ENCODE results near the gene AGTR1.
"Not testable (repeated sequence)": the region's sequence is repeated elsewhere in the genome, so short reads cannot be mapped to it uniquely, and the experiment has no call there.

AGTR1 gene

GRCh38 chr3:148737104-148737530 is 39.4 kb downstream of the AGTR1 start:
- H3K27me3 ChIP-seq (ENCODE audit: control insufficient read depth in 1 of 2, insufficient read depth in 2 of 2, low read length in 2 of 2): no peaks in the 10 kb centered on the region
- no peaks in the 10 kb centered on the region for H3K36me3 ChIP-seq (ENCODE audit: control insufficient read depth in 1 of 2, insufficient read depth in 2 of 2, low read length in 2 of 2)
- no peaks in the 10 kb centered on the region for H3K4me1 ChIP-seq (ENCODE audit: control insufficient read depth in 1 of 2, insufficient read depth in 2 of 2, low read length in 2 of 2)
- H3K9ac ChIP-seq (ENCODE audit: low read depth in 1 of 2, low read length in 2 of 2): no peak overlapping the region
- no peak overlapping the region for H3K27ac ChIP-seq (ENCODE audit: low read depth, low read length)
- H3K4me3 ChIP-seq (ENCODE audit: low read depth in 1 of 2, low read length in 2 of 2): no peak overlapping the region
- H3K9me3 ChIP-seq (ENCODE audit: control insufficient read depth in 1 of 2, low read length in 2 of 2): no peaks in the 10 kb centered on the region

GRCh38 chr3:148739720-148740119 is 42.0 kb downstream of the AGTR1 start:
- no peak overlapping the region for H3K9ac ChIP-seq (ENCODE audit: low read depth in 1 of 2, low read length in 2 of 2)
- no peaks in the 10 kb centered on the region for H3K9me3 ChIP-seq (ENCODE audit: control insufficient read depth in 1 of 2, low read length in 2 of 2)
- H3K36me3 ChIP-seq (ENCODE audit: control insufficient read depth in 1 of 2, insufficient read depth in 2 of 2, low read length in 2 of 2): no peaks in the 10 kb centered on the region
- H3K27me3 ChIP-seq (ENCODE audit: control insufficient read depth in 1 of 2, insufficient read depth in 2 of 2, low read length in 2 of 2): no peaks in the 10 kb centered on the region
- no peaks in the 10 kb centered on the region for H3K4me1 ChIP-seq (ENCODE audit: control insufficient read depth in 1 of 2, insufficient read depth in 2 of 2, low read length in 2 of 2)
- H3K4me3 ChIP-seq (ENCODE audit: low read depth in 1 of 2, low read length in 2 of 2): no peak overlapping the region
- H3K27ac ChIP-seq (ENCODE audit: low read depth, low read length): no peak overlapping the region

GRCh38 chr3:148740291-148740690 is 42.6 kb downstream of the AGTR1 start:
- Histone ChIP-seq H3K27ac (ENCODE audit: low read depth, low read length) (no peak overlapping the region), H3K9me3 (ENCODE audit: control insufficient read depth in 1 of 2, low read length in 2 of 2) (no peaks in the 10 kb centered on the region), H3K4me3 (ENCODE audit: low read depth in 1 of 2, low read length in 2 of 2) (no peak overlapping the region), H3K9ac (ENCODE audit: low read depth in 1 of 2, low read length in 2 of 2) (no peak overlapping the region), H3K36me3 (ENCODE audit: control insufficient read depth in 1 of 2, insufficient read depth in 2 of 2, low read length in 2 of 2) (no peaks in the 10 kb centered on the region), H3K27me3 (ENCODE audit: control insufficient read depth in 1 of 2, insufficient read depth in 2 of 2, low read length in 2 of 2) (no peaks in the 10 kb centered on the region), H3K4me1 (ENCODE audit: control insufficient read depth in 1 of 2, insufficient read depth in 2 of 2, low read length in 2 of 2) (no peaks in the 10 kb centered on the region)

- Histone ChIP-seq H3K27me3 (ENCODE audit: control insufficient read depth in 1 of 2, insufficient read depth in 2 of 2, low read length in 2 of 2) (no peaks in the 10 kb centered on the region), H3K27ac (ENCODE audit: low read depth, low read length) (no peak overlapping the region), H3K9ac (ENCODE audit: low read depth in 1 of 2, low read length in 2 of 2) (no peak overlapping the region), H3K36me3 (ENCODE audit: control insufficient read depth in 1 of 2, insufficient read depth in 2 of 2, low read length in 2 of 2) (no peaks in the 10 kb centered on the region), H3K4me3 (ENCODE audit: low read depth in 1 of 2, low read length in 2 of 2) (no peak overlapping the region), H3K9me3 (ENCODE audit: control insufficient read depth in 1 of 2, low read length in 2 of 2) (no peaks in the 10 kb centered on the region), H3K4me1 (ENCODE audit: control insufficient read depth in 1 of 2, insufficient read depth in 2 of 2, low read length in 2 of 2) (no peaks in the 10 kb centered on the region)
Measured at GRCh38 chr3:148741219-148741618, 43.5 kb downstream of the AGTR1 start.

- no peaks in the 10 kb centered on the region for H3K36me3 ChIP-seq (ENCODE audit: control insufficient read depth in 1 of 2, insufficient read depth in 2 of 2, low read length in 2 of 2)
- no peak overlapping the region for H3K4me3 ChIP-seq (ENCODE audit: low read depth in 1 of 2, low read length in 2 of 2)
- no peaks in the 10 kb centered on the region for H3K27me3 ChIP-seq (ENCODE audit: control insufficient read depth in 1 of 2, insufficient read depth in 2 of 2, low read length in 2 of 2)
- H3K9me3 ChIP-seq (ENCODE audit: control insufficient read depth in 1 of 2, low read length in 2 of 2): no peaks in the 10 kb centered on the region
- no peak overlapping the region for H3K27ac ChIP-seq (ENCODE audit: low read depth, low read length)
- no peak overlapping the region for H3K9ac ChIP-seq (ENCODE audit: low read depth in 1 of 2, low read length in 2 of 2)
- H3K4me1 ChIP-seq (ENCODE audit: control insufficient read depth in 1 of 2, insufficient read depth in 2 of 2, low read length in 2 of 2): no peaks in the 10 kb centered on the region
Measured at GRCh38 chr3:148742118-148742517, 44.4 kb downstream of the AGTR1 start.

GRCh38 chr3:148746053-148746452 is 48.4 kb downstream of the AGTR1 start:
- no peak overlapping the region for H3K27ac ChIP-seq (ENCODE audit: low read depth, low read length)
- no peak overlapping the region for H3K4me3 ChIP-seq (ENCODE audit: low read depth in 1 of 2, low read length in 2 of 2)
- no peaks in the 10 kb centered on the region for H3K9me3 ChIP-seq (ENCODE audit: control insufficient read depth in 1 of 2, low read length in 2 of 2)
- no peaks in the 10 kb centered on the region for H3K36me3 ChIP-seq (ENCODE audit: control insufficient read depth in 1 of 2, insufficient read depth in 2 of 2, low read length in 2 of 2)
- H3K27me3 ChIP-seq (ENCODE audit: control insufficient read depth in 1 of 2, insufficient read depth in 2 of 2, low read length in 2 of 2): no peaks in the 10 kb centered on the region
- no peaks in the 10 kb centered on the region for H3K4me1 ChIP-seq (ENCODE audit: control insufficient read depth in 1 of 2, insufficient read depth in 2 of 2, low read length in 2 of 2)
- H3K9ac ChIP-seq (ENCODE audit: low read depth in 1 of 2, low read length in 2 of 2): no peak overlapping the region

GRCh38 chr3:148748283-148748682 is 50.6 kb downstream of the AGTR1 start:
- no peaks in the 10 kb centered on the region for H3K4me1 ChIP-seq (ENCODE audit: control insufficient read depth in 1 of 2, insufficient read depth in 2 of 2, low read length in 2 of 2)
- H3K27me3 ChIP-seq (ENCODE audit: control insufficient read depth in 1 of 2, insufficient read depth in 2 of 2, low read length in 2 of 2): no peaks in the 10 kb centered on the region
- H3K9ac ChIP-seq (ENCODE audit: low read depth in 1 of 2, low read length in 2 of 2): no peak overlapping the region
- no peaks in the 10 kb centered on the region for H3K9me3 ChIP-seq (ENCODE audit: control insufficient read depth in 1 of 2, low read length in 2 of 2)
- no peak overlapping the region for H3K27ac ChIP-seq (ENCODE audit: low read depth, low read length)
- no peak overlapping the region for H3K4me3 ChIP-seq (ENCODE audit: low read depth in 1 of 2, low read length in 2 of 2)
- no peaks in the 10 kb centered on the region for H3K36me3 ChIP-seq (ENCODE audit: control insufficient read depth in 1 of 2, insufficient read depth in 2 of 2, low read length in 2 of 2)

- no peaks in the 10 kb centered on the region for H3K27me3 ChIP-seq (ENCODE audit: control insufficient read depth in 1 of 2, insufficient read depth in 2 of 2, low read length in 2 of 2)
- H3K4me1 ChIP-seq (ENCODE audit: control insufficient read depth in 1 of 2, insufficient read depth in 2 of 2, low read length in 2 of 2): no peaks in the 10 kb centered on the region
- no peaks in the 10 kb centered on the region for H3K9me3 ChIP-seq (ENCODE audit: control insufficient read depth in 1 of 2, low read length in 2 of 2)
- H3K4me3 ChIP-seq (ENCODE audit: low read depth in 1 of 2, low read length in 2 of 2): no peak overlapping the region
- H3K36me3 ChIP-seq (ENCODE audit: control insufficient read depth in 1 of 2, insufficient read depth in 2 of 2, low read length in 2 of 2): no peaks in the 10 kb centered on the region
- H3K27ac ChIP-seq (ENCODE audit: low read depth, low read length): no peak overlapping the region
- no peak overlapping the region for H3K9ac ChIP-seq (ENCODE audit: low read depth in 1 of 2, low read length in 2 of 2)
Measured at GRCh38 chr3:148750296-148750695, 52.6 kb downstream of the AGTR1 start.

- Histone ChIP-seq H3K9me3 (ENCODE audit: control insufficient read depth in 1 of 2, low read length in 2 of 2) (no peaks in the 10 kb centered on the region), H3K4me3 (ENCODE audit: low read depth in 1 of 2, low read length in 2 of 2) (no peak overlapping the region), H3K27me3 (ENCODE audit: control insufficient read depth in 1 of 2, insufficient read depth in 2 of 2, low read length in 2 of 2) (no peaks in the 10 kb centered on the region), H3K9ac (ENCODE audit: low read depth in 1 of 2, low read length in 2 of 2) (no peak overlapping the region), H3K36me3 (ENCODE audit: control insufficient read depth in 1 of 2, insufficient read depth in 2 of 2, low read length in 2 of 2) (no peaks in the 10 kb centered on the region), H3K27ac (ENCODE audit: low read depth, low read length) (no peak overlapping the region), H3K4me1 (ENCODE audit: control insufficient read depth in 1 of 2, insufficient read depth in 2 of 2, low read length in 2 of 2) (no peaks in the 10 kb centered on the region)
Measured at GRCh38 chr3:148751461-148751860, 53.8 kb downstream of the AGTR1 start.

GRCh38 chr3:148753385-148753784 is 55.7 kb downstream of the AGTR1 start:
- not testable (repeated sequence) for H3K9ac ChIP-seq (ENCODE audit: low read depth in 1 of 2, low read length in 2 of 2); H3K9me3 ChIP-seq (ENCODE audit: control insufficient read depth in 1 of 2, low read length in 2 of 2); H3K4me3 ChIP-seq (ENCODE audit: low read depth in 1 of 2, low read length in 2 of 2); H3K27ac ChIP-seq (ENCODE audit: low read depth, low read length); H3K4me1 ChIP-seq (ENCODE audit: control insufficient read depth in 1 of 2, insufficient read depth in 2 of 2, low read length in 2 of 2); H3K36me3 ChIP-seq (ENCODE audit: control insufficient read depth in 1 of 2, insufficient read depth in 2 of 2, low read length in 2 of 2); H3K27me3 ChIP-seq (ENCODE audit: control insufficient read depth in 1 of 2, insufficient read depth in 2 of 2, low read length in 2 of 2)

GRCh38 chr3:148755570-148755969 is 57.9 kb downstream of the AGTR1 start:
- H3K9ac ChIP-seq (ENCODE audit: low read depth in 1 of 2, low read length in 2 of 2): no peak overlapping the region
- no peaks in the 10 kb centered on the region for H3K4me1 ChIP-seq (ENCODE audit: control insufficient read depth in 1 of 2, insufficient read depth in 2 of 2, low read length in 2 of 2)
- H3K27ac ChIP-seq (ENCODE audit: low read depth, low read length): no peak overlapping the region
- no peaks in the 10 kb centered on the region for H3K9me3 ChIP-seq (ENCODE audit: control insufficient read depth in 1 of 2, low read length in 2 of 2)
- H3K4me3 ChIP-seq (ENCODE audit: low read depth in 1 of 2, low read length in 2 of 2): no peak overlapping the region
- no peaks in the 10 kb centered on the region for H3K27me3 ChIP-seq (ENCODE audit: control insufficient read depth in 1 of 2, insufficient read depth in 2 of 2, low read length in 2 of 2)
- no peaks in the 10 kb centered on the region for H3K36me3 ChIP-seq (ENCODE audit: control insufficient read depth in 1 of 2, insufficient read depth in 2 of 2, low read length in 2 of 2)

All from duodenal mucosa (tissue), 2 donors.